ENCODE data around the gene CTNNA1. TPM values are rescaled to one million over a fixed set of nuclear protein-coding genes. Genes with fewer than 3 reads are reported as not detected.

The CTNNA1 gene
- total and polyA plus RNA-seq, 9 of the 15 experiments (the other 6 are each of a cell fraction or from before 2014, with no cell fraction given): 29.6 to 117 (median 89.1) TPM

GRCh38 chr5:138720840-138721239, 32.4 kb upstream of the CTNNA1 start (continued):
- no peak for TF ChIP-seq ZNF318 (IDR thresholded peaks at IDR 0.05; ENCODE audit: borderline replicate concordance in 1 of 2, low read depth in 1 of 2)
- TF ChIP-seq HMG20B (CRISPR knock-in tag; IDR thresholded peaks at IDR 0.05): no peak
- TF ChIP-seq MXD1 (CRISPR knock-in tag; IDR thresholded peaks at IDR 0.05; ENCODE audit: borderline replicate concordance, poor library complexity, severe bottlenecking): no peak
- TF ChIP-seq NR2C1 (IDR thresholded peaks at IDR 0.05): no peak
- TF ChIP-seq NR2C1 (tag; IDR thresholded peaks at IDR 0.05): no peak
- TF ChIP-seq SAP30 (IDR thresholded peaks at IDR 0.05; ENCODE audit: borderline replicate concordance, insufficient read depth, low read depth, low read length, poor library complexity, severe bottlenecking): no peak

All from K562 (cell line).